IMR-90 (cell line): ENCODE measurements around the gene SPZ1. TPM values are rescaled to one million over a fixed set of nuclear protein-coding genes. Genes with fewer than 3 reads are reported as not detected.

Experiments
- ATAC-seq: fragments of 200-7000 bp; cut with Tn5 transposase; 2 replicates; pipeline ENCODE4 v1.9.1; 2020; ENCODE audit warnings: low read depth, mild to moderate bottlenecking, moderate library complexity
- BruUV-seq: library from RNA; stranded (reverse); fragments of 400-500 nt; replicated peaks from 2 replicates; lab custom pipeline; 2021; lab: Mats Ljungman, UMichigan
- CTCF ChIA-PET: fragments of 300-600 bp; formaldehyde crosslinking; extraction: SDS; loops from one replicate; lab custom pipeline; 2021; ENCODE audit warnings: antibody characterized with exemption; lab: Yijun Ruan, JAX
- POLR2A ChIA-PET: fragments of 300-600 bp; sonication (Branson Sonifier 250); formaldehyde crosslinking; loops from one replicate; lab custom pipeline; 2022; ENCODE audit warnings: antibody characterized with exemption; ENCODE audit not compliant: unreplicated experiment; lab: Charles Lee
- DNase-seq: peaks from one replicate; pipeline ENCODE4 v3.0.0; 2013
- H2AFZ ChIP-seq: replicated peaks from 2 replicates; pipeline ENCODE3; 2013; ENCODE audit warnings: low read length, mild to moderate bottlenecking; ENCODE audit not compliant: poor library complexity
- H2AK5ac ChIP-seq: 2 replicates; pipeline ENCODE4 v1.6.1; 2013; ENCODE audit warnings: low read depth, low read length, inconsistent platforms
- H2AK9ac ChIP-seq: replicated peaks from 2 replicates; pipeline ENCODE3; 2013; ENCODE audit warnings: mild to moderate bottlenecking, low read depth, low read length, moderate library complexity; ENCODE audit not compliant: poor library complexity
- H2BK120ac ChIP-seq: 2 replicates; pipeline ENCODE4 v1.6.1; 2013; ENCODE audit warnings: low read depth, low read length, inconsistent platforms
- H2BK15ac ChIP-seq: 3 replicates; pipeline ENCODE4 v1.6.1; 2013; ENCODE audit warnings: low read depth, low read length, inconsistent platforms
- H2BK20ac ChIP-seq: 2 replicates; pipeline ENCODE4 v1.6.1; 2013; ENCODE audit warnings: low read depth, mild to moderate bottlenecking, inconsistent platforms, low read length, moderate library complexity
- H2BK5ac ChIP-seq: 2 replicates; pipeline ENCODE4 v1.6.1; 2013; ENCODE audit warnings: mild to moderate bottlenecking, low read depth, low read length, inconsistent platforms; ENCODE audit not compliant: poor library complexity, severe bottlenecking
- H3K14ac ChIP-seq: replicated peaks from 2 replicates; pipeline ENCODE4 v1.6.1; 2013; ENCODE audit warnings: low read depth, low read length, inconsistent platforms
- H3K18ac ChIP-seq: 2 replicates; pipeline ENCODE4 v1.6.1; 2013; ENCODE audit warnings: low read depth, low read length, control low read depth
- H3K23ac ChIP-seq: 2 replicates; pipeline ENCODE4 v1.6.1; 2013; ENCODE audit warnings: low read depth, low read length, inconsistent platforms
- H3K27ac ChIP-seq: 2 replicates; pipeline ENCODE4 v1.5.1; 2013; ENCODE audit warnings: mild to moderate bottlenecking, control low read depth, low read length; ENCODE audit not compliant: insufficient read depth
- H3K27me3 ChIP-seq: 2 replicates; pipeline ENCODE4 v1.6.1; 2013; ENCODE audit warnings: low read length; ENCODE audit not compliant: control insufficient read depth, insufficient read depth
- H3K36me3 ChIP-seq: 2 replicates; pipeline ENCODE4 v1.6.1; 2013; ENCODE audit warnings: low read length, mixed read lengths; ENCODE audit not compliant: control insufficient read depth, insufficient read depth
- H3K4ac ChIP-seq: 2 replicates; pipeline ENCODE4 v1.6.1; 2013; ENCODE audit warnings: low read depth, low read length, inconsistent platforms
- H3K4me1 ChIP-seq: 2 replicates; pipeline ENCODE4 v1.6.1; 2013; ENCODE audit warnings: low read length, mixed read lengths; ENCODE audit not compliant: control insufficient read depth, insufficient read depth
- H3K4me2 ChIP-seq: 2 replicates; pipeline ENCODE4 v1.6.1; 2013; ENCODE audit warnings: low read depth, mild to moderate bottlenecking, control low read depth, low read length, moderate library complexity
- H3K4me3 ChIP-seq: 2 replicates; pipeline ENCODE4 v1.5.1; 2013; ENCODE audit warnings: low read depth, mild to moderate bottlenecking, control low read depth, low read length, moderate library complexity; ENCODE audit not compliant: insufficient read depth
- H3K56ac ChIP-seq: 2 replicates; pipeline ENCODE4 v1.6.1; 2013; ENCODE audit warnings: low read length, inconsistent platforms; ENCODE audit not compliant: insufficient read depth; ENCODE audit errors: extremely low read depth
- H3K79me1 ChIP-seq, 2 experiments: 2 replicates each; pipeline ENCODE4 v1.6.1; 2013; ENCODE audit warnings: low read length in 2 of 2, inconsistent platforms in 1 of 2, low read depth in 1 of 2
- H3K9ac ChIP-seq: 2 replicates; pipeline ENCODE4 v1.6.1; 2013; ENCODE audit warnings: low read depth, low read length, control low read depth
- H3K9me1 ChIP-seq: 2 replicates; pipeline ENCODE4 v1.6.1; 2013; ENCODE audit warnings: low read length, inconsistent platforms; ENCODE audit not compliant: insufficient read depth
- H3K9me3 ChIP-seq: 2 replicates; pipeline ENCODE4 v1.6.1; 2013; ENCODE audit warnings: low read length; ENCODE audit not compliant: control insufficient read depth, insufficient read depth
- H4K20me1 ChIP-seq: 2 replicates; pipeline ENCODE4 v1.6.1; 2013; ENCODE audit warnings: low read length, inconsistent platforms; ENCODE audit not compliant: insufficient read depth
- H4K5ac ChIP-seq: 2 replicates; pipeline ENCODE4 v1.6.1; 2013; ENCODE audit warnings: mild to moderate bottlenecking, low read depth, low read length, control low read depth
- H4K8ac ChIP-seq, 2 experiments: 2 replicates each; pipeline ENCODE4 v1.6.1; 2013; ENCODE audit warnings: low read depth in 2 of 2, low read length in 2 of 2, control low read depth in 1 of 2, inconsistent platforms in 1 of 2
- H4K91ac ChIP-seq: 2 replicates; pipeline ENCODE4 v1.6.1; 2013; ENCODE audit warnings: low read depth, low read length, inconsistent platforms; ENCODE audit not compliant: insufficient read depth
- BHLHE40 ChIP-seq: fragments of 150-350 bp; IDR thresholded peaks from 2 replicates; pipeline ENCODE4 v1.6.1; 2016; ENCODE audit warnings: mild to moderate bottlenecking, low read depth, low read length
- CEBPB ChIP-seq: IDR thresholded peaks from 2 replicates; pipeline ENCODE4 v1.6.1; 2012; ENCODE audit warnings: low read depth, low read length, improper control_type of control experiment
- CHD1 ChIP-seq: IDR thresholded peaks from 2 replicates; pipeline ENCODE4 v1.6.1; 2012; ENCODE audit warnings: low read depth, low read length, improper control_type of control experiment
- FOS ChIP-seq: fragments of 150-350 bp; IDR thresholded peaks from 2 replicates; pipeline ENCODE4 v1.6.1; 2016; ENCODE audit warnings: low read depth, low read length
- MAFK ChIP-seq: IDR thresholded peaks from 2 replicates; pipeline ENCODE4 v1.6.1; 2012; ENCODE audit warnings: low read depth, low read length, improper control_type of control experiment
- MAZ ChIP-seq: IDR thresholded peaks from 2 replicates; pipeline ENCODE4 v1.6.1; 2012; ENCODE audit warnings: low read depth, mild to moderate bottlenecking, low read length, improper control_type of control experiment, moderate library complexity, borderline replicate concordance
- MXI1 ChIP-seq: IDR thresholded peaks from 2 replicates; pipeline ENCODE4 v1.6.1; 2012; ENCODE audit warnings: low read depth, mild to moderate bottlenecking, low read length, moderate library complexity, borderline replicate concordance
- NFE2L2 ChIP-seq: fragments of 150-350 bp; IDR thresholded peaks from 2 replicates; pipeline ENCODE4 v1.6.1; 2016; ENCODE audit warnings: low read depth, mild to moderate bottlenecking, low read length
- POLR2A ChIP-seq: IDR thresholded peaks from 2 replicates; pipeline ENCODE4 v1.6.1; 2012; ENCODE audit warnings: mild to moderate bottlenecking, low read depth, low read length
- RAD21 ChIP-seq: IDR thresholded peaks from 2 replicates; pipeline ENCODE4 v1.6.1; 2012; ENCODE audit warnings: low read length, improper control_type of control experiment
- RCOR1 ChIP-seq: IDR thresholded peaks from 2 replicates; pipeline ENCODE4 v1.6.1; 2012; ENCODE audit warnings: mild to moderate bottlenecking, low read length, improper control_type of control experiment; ENCODE audit not compliant: insufficient replicate concordance
- RFX5 ChIP-seq: IDR thresholded peaks from 2 replicates; pipeline ENCODE4 v1.8.0; 2012; ENCODE audit warnings: low read depth, mild to moderate bottlenecking, low read length, moderate library complexity
- SMC3 ChIP-seq: fragments of 150-350 bp; IDR thresholded peaks from 2 replicates; pipeline ENCODE4 v1.6.1; 2016; ENCODE audit warnings: low read depth, mild to moderate bottlenecking, antibody characterized with exemption, low read length, moderate library complexity
- USF2 ChIP-seq: fragments of 150-350 bp; IDR thresholded peaks from 2 replicates; pipeline ENCODE4 v1.6.1; 2017; ENCODE audit warnings: mild to moderate bottlenecking, antibody characterized with exemption, low read length, low read depth
- WGBS, 2 experiments: methylation state at CpG; one replicate each; pipeline versions ENCODE4 v1.1.5 to v1.1.7; 2013; ENCODE audit warnings: missing lambda C conversion rate in 2 of 2; ENCODE audit not compliant: insufficient read length in 1 of 2; ENCODE audit errors: extremely low coverage in 2 of 2; 5-methylcytosine and 5-hydroxymethylcytosine counted together
- dilution Hi-C: fragments of 300-500 bp; cut with HindIII; formaldehyde crosslinking; loops from one replicate; pipeline ENCODE4 v1.14.3; 2018; ENCODE audit warnings: low sequenced_read_pairs; ENCODE audit not compliant: unreplicated experiment
- in situ Hi-C: fragments of 300-500 bp; cut with MboI; formaldehyde crosslinking; loops from 3 replicates; pipeline ENCODE4 v1.14.3; 2019; ENCODE audit warnings: low sequenced_read_pairs, inconsistent platforms, mixed read lengths
- intact Hi-C: fragments of 100-400 bp; cut with micrococcal nuclease; formaldehyde crosslinking; loops from 2 replicates; pipeline ENCODE4 v1.10.0; 2022
- polyA plus RNA-seq, 3 experiments: library from polyadenylated mRNA; depleted of rRNA; stranded (reverse); fragments of >200 nt; gene quantifications; 2 replicates each; pipeline ENCODE4 v1.2.3, GENCODE V29; 2012; ENCODE audit warnings: low replicate concordance in 1 of 3
- total RNA-seq: library from RNA; depleted of rRNA; stranded (reverse); fragments of >200 nt; gene quantifications from 2 replicates; pipeline ENCODE4 v1.2.3, GENCODE V29; 2012
- TF ChIP-seq, protein P1 (sequence below): fragments of 150-350 bp; IDR thresholded peaks from 2 replicates; pipeline ENCODE4 v1.6.1; 2016; ENCODE audit warnings: low read depth, mild to moderate bottlenecking, low read length, moderate library complexity, borderline replicate concordance
- TF ChIP-seq, protein P2 (sequence below): conservative IDR thresholded peaks from 2 replicates; pipeline ENCODE4 v1.5.1; 2012; ENCODE audit warnings: mild to moderate bottlenecking, low read depth, low read length, improper control_type of control experiment

Gene SPZ1
- total and polyA plus RNA-seq, 2 of the 4 experiments (the other 2 are of a cell fraction): not detected

GRCh38 chr5:80370390-80370789, 50.6 kb downstream of the SPZ1 start:
- Histone ChIP-seq H4K91ac (no peak overlapping the region), H3K9me1 (no peaks in the 10 kb centered on the region), H2BK15ac (no peak overlapping the region), H2AFZ (no peak overlapping the region), H3K9ac (no peak overlapping the region), H3K23ac (no peak overlapping the region), H2BK20ac (no peak overlapping the region), H3K27ac (no peak overlapping the region), H2AK9ac (no peak overlapping the region), H4K8ac (no peak overlapping the region), H2BK5ac (no peak overlapping the region), H3K4me2 (no peak overlapping the region), H3K4me1 (no peaks in the 10 kb centered on the region), H3K79me1 (no peaks in the 10 kb centered on the region), H2AK5ac (no peak overlapping the region), H2BK120ac (no peak overlapping the region), H3K36me3 (no peaks in the 10 kb centered on the region), H3K56ac (no peak overlapping the region), H3K27me3 (peaks cover 5% of the 10 kb centered on the region), H3K4ac (no peak overlapping the region), H3K14ac (no peak overlapping the region), H3K18ac (no peak overlapping the region), H4K5ac (no peak overlapping the region), H4K20me1 (no peaks in the 10 kb centered on the region), H3K9me3 (no peaks in the 10 kb centered on the region), H3K4me3 (no peak overlapping the region)
- intact Hi-C loops (no loop called here), dilution Hi-C loops (no loop called here), in situ Hi-C loops (no loop called here)
- DNase-seq (no peak), ATAC-seq (no peak)
- WGBS, 2 experiments: no CpG with 5 or more reads among the region's 1 CpG
- POLR2A ChIA-PET: no interaction called here
- TF ChIP-seq, protein P1, sequence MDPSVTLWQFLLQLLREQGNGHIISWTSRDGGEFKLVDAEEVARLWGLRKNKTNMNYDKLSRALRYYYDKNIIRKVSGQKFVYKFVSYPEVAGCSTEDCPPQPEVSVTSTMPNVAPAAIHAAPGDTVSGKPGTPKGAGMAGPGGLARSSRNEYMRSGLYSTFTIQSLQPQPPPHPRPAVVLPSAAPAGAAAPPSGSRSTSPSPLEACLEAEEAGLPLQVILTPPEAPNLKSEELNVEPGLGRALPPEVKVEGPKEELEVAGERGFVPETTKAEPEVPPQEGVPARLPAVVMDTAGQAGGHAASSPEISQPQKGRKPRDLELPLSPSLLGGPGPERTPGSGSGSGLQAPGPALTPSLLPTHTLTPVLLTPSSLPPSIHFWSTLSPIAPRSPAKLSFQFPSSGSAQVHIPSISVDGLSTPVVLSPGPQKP: no peak
- TF ChIP-seq BHLHE40 (no peak), MAZ (no peak), CEBPB (no peak), NFE2L2 (no peak), FOS (no peak), CHD1 (no peak), RCOR1 (no peak), MXI1 (no peak), SMC3 (no peak), USF2 (no peak), MAFK (no peak), POLR2A (no peak), RFX5 (no peak), RAD21 (no peak)
- TF ChIP-seq, protein P2, sequence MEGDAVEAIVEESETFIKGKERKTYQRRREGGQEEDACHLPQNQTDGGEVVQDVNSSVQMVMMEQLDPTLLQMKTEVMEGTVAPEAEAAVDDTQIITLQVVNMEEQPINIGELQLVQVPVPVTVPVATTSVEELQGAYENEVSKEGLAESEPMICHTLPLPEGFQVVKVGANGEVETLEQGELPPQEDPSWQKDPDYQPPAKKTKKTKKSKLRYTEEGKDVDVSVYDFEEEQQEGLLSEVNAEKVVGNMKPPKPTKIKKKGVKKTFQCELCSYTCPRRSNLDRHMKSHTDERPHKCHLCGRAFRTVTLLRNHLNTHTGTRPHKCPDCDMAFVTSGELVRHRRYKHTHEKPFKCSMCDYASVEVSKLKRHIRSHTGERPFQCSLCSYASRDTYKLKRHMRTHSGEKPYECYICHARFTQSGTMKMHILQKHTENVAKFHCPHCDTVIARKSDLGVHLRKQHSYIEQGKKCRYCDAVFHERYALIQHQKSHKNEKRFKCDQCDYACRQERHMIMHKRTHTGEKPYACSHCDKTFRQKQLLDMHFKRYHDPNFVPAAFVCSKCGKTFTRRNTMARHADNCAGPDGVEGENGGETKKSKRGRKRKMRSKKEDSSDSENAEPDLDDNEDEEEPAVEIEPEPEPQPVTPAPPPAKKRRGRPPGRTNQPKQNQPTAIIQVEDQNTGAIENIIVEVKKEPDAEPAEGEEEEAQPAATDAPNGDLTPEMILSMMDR: no peak
- BruUV-seq: no TSS peak
- CTCF ChIA-PET: no interaction called here
